NCI-H526 (cell line): Measurements from ENCODE around the gene DMRTA2.
"Not testable (repeated sequence)": the region's sequence is repeated elsewhere in the genome, so short reads cannot be mapped to it uniquely, and the experiment has no call there.

Experiments
- DNase-seq, 2 experiments: peaks; one replicate each; lab custom pipeline; 2025; lab: John Stamatoyannopoulos, UW

DMRTA2 gene

DNA sequence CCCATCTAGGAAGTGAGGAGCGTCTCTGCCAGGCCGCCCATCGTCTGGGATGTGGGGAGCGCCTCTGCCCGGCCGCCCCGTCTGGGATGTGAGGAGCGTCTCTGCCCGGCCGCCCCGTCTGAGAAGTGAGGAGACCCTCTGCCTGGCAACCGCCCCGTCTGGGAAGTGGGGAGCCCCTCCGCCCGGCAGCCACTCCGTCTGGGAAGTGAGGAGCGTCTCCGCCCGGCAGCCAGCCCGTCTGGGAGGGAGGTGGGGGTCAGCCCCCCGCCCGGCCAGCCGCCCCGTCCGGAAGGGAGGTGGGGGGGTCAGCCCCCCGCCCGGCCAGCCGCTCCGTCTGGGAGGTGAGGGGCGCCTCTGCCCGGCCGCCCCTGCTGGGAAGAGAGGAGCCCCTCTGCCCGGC, 41.7 kb downstream of the DMRTA2 start:
- DNase-seq = not testable (repeated sequence)

DNA sequence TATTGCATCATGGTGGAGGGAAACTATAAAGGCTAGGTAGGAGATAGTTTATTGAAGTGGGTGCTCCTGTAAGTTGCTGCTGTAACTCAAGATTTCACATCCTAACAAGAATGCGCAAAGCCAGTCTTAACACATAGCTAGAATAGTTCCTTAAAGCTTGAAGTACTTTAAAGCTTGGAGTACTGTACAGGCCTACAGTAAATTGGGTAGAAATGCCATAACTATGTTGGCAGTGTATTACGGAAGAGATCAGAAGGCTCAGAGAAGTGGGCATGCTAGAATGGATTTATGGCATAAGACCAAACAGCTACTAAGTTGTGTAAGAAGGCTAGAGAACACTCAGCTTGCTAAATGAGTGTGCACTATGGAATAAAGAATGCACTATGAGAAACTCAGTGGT, 44.5 kb downstream of the DMRTA2 start:
- DNase-seq = no peak

DNA sequence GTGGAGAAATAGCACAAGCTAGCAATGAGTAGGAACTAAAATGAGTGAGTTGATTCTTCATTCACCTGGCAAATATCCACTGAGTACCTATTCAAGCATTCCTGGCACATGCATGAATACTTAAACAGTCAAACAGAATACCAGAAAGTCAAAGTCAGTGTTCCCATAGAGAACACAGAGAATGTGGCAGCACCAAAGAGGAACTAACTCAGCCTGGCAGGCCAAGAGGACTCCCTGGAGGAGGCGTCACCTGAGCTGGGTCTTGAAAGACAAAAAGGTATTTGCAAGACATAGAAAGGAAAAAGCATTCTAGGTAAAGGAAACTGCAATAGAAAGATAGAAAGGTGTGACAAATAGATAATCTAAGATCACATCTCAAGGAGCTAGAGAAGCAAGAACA, 49.7 kb downstream of the DMRTA2 start:
- no peak for DNase-seq

DNA sequence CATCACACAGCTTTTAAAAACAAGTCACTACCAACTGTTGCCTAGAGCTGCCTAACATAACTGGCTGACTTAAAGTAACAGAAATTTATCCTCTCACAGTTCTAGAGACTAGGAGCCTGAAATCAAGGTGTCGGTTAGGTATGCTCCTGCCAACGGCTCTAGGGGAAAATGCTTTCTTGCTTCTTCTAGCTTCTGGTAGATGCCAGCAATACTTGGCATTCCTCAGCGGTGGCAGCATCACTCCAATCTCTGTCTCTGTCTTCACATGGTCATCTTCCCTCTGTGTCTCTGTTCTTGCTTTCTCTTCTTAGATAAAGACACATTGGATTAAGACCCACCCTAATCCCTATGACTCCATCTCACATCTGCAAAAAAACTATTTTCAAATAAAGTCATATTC, 51.5 kb downstream of the DMRTA2 start:
- no peak for DNase-seq

DNA sequence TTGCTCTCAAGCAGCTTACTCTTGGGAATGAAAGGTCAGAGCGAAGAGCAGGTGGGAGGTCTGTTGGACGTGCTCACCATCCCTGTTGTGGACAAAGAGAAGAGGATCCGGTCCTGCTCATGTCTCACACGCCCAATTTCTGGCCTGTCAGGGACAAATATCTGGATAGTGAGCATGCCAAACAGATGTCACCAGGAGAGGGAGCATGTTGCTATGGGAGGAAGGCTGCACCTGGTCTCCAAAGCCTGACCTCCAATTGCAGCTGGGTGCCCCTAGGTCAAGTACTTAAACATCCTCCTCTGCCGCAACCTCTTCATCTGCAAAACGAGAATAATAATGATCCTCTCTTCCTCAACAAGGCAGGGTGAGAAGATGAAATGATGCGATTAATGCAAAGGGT, 53.4 kb downstream of the DMRTA2 start:
- DNase-seq = peak in 1 of 2 experiments; percentile 36

DNA sequence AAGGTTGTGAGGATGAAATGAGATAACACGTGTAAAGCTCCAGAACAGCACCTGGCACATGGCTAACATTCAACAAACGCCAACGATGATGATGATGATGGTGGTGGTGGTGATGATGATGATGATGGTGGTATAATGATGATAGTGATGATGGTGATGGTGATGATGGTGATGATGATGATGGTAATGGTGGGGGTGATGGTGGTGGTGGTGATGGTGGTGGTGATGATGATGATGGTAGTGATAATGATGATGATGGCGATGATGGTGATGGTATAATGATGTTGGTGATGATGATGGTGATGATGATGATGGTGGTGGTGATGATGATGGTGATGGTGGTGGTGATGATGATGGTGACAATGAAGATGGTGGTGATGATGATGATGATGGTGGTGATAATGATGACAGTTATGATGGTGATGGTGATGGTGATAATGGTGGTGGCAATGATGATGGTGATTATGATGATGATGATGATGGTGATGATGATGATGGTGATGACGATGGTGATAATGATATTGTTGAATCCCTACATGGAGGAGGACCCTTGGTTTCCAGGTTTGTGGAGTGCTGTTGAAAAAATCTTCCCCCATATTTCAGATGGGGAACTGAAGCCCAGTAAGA, 54.1 kb downstream of the DMRTA2 start:
- DNase-seq = no peak

DNA sequence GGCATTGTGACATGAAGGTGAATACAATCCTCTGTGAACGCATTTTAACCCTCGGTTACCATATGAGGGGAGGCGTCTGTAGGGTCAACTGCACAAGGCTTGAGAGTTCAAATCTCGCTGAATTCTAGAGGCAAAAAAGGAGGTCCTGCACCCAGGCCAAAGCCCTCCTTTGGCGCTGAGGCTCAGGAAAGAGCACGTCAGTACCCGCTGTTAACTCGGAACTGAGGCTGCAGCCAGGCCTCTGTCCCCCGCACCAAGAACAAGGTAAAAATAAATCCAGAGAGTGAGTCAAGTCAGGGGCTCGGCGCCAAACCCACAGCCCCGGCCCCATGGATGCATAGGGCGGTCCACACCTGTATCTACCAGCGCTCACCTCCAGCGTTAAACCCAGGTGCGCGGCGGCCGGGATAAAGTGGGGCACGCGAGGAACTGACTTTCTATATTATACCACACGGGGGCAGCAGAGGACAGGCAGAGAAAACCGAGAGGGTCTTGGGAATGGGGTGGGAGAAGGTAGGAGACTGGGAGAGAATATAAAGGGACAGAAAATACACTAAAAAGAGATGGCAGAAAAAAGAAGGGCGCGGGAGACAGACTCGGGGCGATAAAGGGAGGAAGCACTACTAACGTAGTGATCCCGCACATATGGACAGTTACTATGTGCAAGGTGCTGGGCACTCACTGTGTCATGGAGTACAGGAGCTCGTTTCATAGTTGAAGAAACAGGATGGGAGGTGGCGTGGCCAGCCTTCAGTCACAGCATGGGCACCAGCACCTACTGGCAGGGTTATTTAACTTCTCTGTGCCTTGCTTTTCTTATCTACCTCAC, 54.9 kb downstream of the DMRTA2 start:
- peak; percentile 36 to 62 for DNase-seq
